ENCODE results near the gene KIF6.

DNA sequence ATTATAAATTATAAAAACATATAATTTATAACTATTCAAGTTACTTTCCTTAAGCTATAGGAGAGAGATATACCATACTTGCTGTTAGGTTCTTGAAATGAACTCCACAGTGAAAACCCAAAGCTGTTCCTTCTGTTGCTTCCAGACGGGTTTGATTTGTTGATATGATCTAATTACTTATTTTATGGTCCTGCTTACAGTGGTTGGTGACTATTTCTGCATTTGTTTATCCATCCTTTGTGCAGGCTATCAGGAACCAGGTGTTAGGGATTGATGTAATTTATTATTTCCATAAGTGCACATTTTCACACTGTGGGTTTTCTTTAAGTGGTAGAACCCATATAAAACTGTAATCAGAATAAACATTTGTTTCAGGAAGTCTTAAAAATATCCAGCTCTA is 167.1 kb downstream of the KIF6 start:
- TF ChIP-seq GATA3 (IDR thresholded peaks at IDR 0.05; ENCODE audit: low read depth, low read length) (no peak), GATA2 (IDR thresholded peaks at IDR 0.05; ENCODE audit: low read depth, low read length) (no peak)

All from SH-SY5Y (cell line).